Activated CD4-positive, alpha-beta memory T cell treated with anti-CD3 and anti-CD28 coated beads for 36 hours (primary cell): ENCODE data around the gene CCDC82. TPM values are rescaled to one million over a fixed set of nuclear protein-coding genes. Genes with fewer than 3 reads are reported as not detected.

Experiments used
- CTCF ChIA-PET: fragments of 350-600 bp; sonication (Branson Sonifier 250); formaldehyde crosslinking; loops from one replicate; lab custom pipeline; 2021; ENCODE audit warnings: antibody characterized with exemption, inconsistent platforms; lab: Charles Lee
- POLR2A ChIA-PET: fragments of 350-600 bp; sonication (Branson Sonifier 250); formaldehyde crosslinking; loops from one replicate; lab custom pipeline; 2021; ENCODE audit warnings: antibody characterized with exemption; lab: Charles Lee
- DNase-seq: peaks from one replicate; pipeline ENCODE4 v3.0.0-alpha.2; 2020
- H3K27ac Mint-ChIP-seq: one replicate; pipeline ENCODE4 v1.8.0; 2021; ENCODE audit warnings: mixed read lengths
- H3K27me3 Mint-ChIP-seq: one replicate; pipeline ENCODE4 v1.8.0; 2021; ENCODE audit warnings: mixed read lengths
- H3K36me3 Mint-ChIP-seq: one replicate; pipeline ENCODE4 v1.8.0; 2021; ENCODE audit warnings: mixed read lengths
- H3K4me1 Mint-ChIP-seq: one replicate; pipeline ENCODE4 v1.8.0; 2021; ENCODE audit warnings: low read depth, mixed read lengths
- H3K4me3 Mint-ChIP-seq: one replicate; pipeline ENCODE4 v1.8.0; 2021; ENCODE audit warnings: mild to moderate bottlenecking, mixed read lengths
- H3K9me3 Mint-ChIP-seq: one replicate; pipeline ENCODE4 v1.8.0; 2021; ENCODE audit warnings: mixed read lengths
- intact Hi-C: fragments of 100-400 bp; cut with micrococcal nuclease; formaldehyde crosslinking; loops from one replicate; pipeline ENCODE4 v1.15.1; 2023
- total RNA-seq, 2 experiments: library from RNA; stranded (reverse); gene quantifications; one replicate each; pipeline ENCODE4 v1.2.3, GENCODE V29; 2021

CCDC82 gene
- total RNA-seq, 2 experiments from 2014 or later, result 30.6 to 35.3 TPM

DNA sequence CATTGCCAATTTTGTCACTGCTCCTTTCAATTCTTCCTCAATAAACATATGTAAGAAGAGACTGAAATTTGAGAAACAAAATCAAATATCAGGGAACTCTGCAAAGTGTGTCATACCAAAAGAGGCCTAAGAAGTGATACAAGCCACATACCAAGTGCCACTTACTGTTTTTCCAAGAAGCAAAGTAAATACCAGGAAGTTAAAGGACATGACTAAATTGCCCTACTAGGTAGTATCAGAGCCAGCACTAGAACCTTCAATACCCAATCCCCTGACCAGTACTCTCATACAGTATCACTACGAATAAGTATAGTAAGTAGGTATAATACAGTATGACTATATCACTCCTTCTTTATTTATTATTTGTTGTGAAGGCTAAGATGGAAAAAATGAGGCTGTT is 60.3 kb downstream of the CCDC82 start:
- Mint-ChIP-seq H3K4me3 (no peak overlapping the region), H3K27me3 (no peaks in the 10 kb centered on the region), H3K4me1 (peaks cover 78% of the 10 kb centered on the region), H3K9me3 (no peaks in the 10 kb centered on the region), H3K36me3 (peaks cover 22% of the 10 kb centered on the region), H3K27ac (peak overlapping the region; percentile 82)
- POLR2A ChIA-PET, result interaction anchor here (0.6 to 1.5 kb wide), 3 partner anchors 9 to 271 kb away, joined by 3 to 5 read pairs (median 3); no protein-coding TSS in a partner anchor
- intact Hi-C loops, result loop anchor here (1.0 kb wide), 1 partner anchor 9 kb away; no protein-coding TSS in a partner anchor
- DNase-seq, result no peak
- CTCF ChIA-PET, result interaction anchor here (0.9 to 1.7 kb wide), 4 partner anchors 9 to 86 kb away, joined by 3 to 9 read pairs (median 7); partner anchors contain the start of gene MAML2

DNA sequence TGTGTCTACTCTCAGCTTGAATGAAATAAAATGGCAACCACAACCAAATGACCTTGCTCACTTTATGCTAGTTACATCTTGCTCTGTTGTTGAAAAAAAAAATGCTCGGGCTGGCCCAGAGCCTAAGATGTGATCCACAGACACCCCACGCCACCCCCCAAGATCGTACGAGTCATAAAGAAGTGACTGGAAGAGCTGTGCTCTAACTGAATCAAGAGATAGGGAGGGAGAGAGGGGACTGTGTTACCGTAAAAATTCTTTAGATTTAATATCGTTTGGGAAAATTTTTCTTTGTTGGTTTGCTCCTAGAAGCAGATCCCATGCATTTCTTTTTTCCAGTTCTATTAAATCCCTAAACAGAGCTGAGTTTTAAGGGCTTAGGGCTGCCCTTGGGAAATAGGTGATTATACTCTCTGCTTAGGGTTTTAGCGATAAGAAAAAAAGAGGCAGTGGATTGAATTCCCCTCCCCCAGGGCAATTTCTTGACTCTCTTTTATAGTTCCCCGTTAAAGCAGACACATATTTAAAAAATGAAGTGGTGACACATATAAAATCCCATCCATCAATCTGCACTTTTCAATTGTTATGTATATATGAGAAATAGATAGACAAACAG is 61.2 kb downstream of the CCDC82 start:
- Mint-ChIP-seq H3K36me3 (peaks cover 27% of the 10 kb centered on the region), H3K4me1 (peaks cover 78% of the 10 kb centered on the region), H3K4me3 (no peak overlapping the region), H3K27me3 (no peaks in the 10 kb centered on the region), H3K27ac (no peak overlapping the region), H3K9me3 (no peaks in the 10 kb centered on the region)
- POLR2A ChIA-PET, result interaction anchor here (0.6 to 1.4 kb wide), 2 partner anchors 10 to 14 kb away, joined by 3 read pairs; no protein-coding TSS in a partner anchor
- intact Hi-C loops, result loop anchor here (1.0 kb wide), 1 partner anchor 10 kb away; no protein-coding TSS in a partner anchor
- CTCF ChIA-PET, result no interaction called here
- no peak for DNase-seq

DNA sequence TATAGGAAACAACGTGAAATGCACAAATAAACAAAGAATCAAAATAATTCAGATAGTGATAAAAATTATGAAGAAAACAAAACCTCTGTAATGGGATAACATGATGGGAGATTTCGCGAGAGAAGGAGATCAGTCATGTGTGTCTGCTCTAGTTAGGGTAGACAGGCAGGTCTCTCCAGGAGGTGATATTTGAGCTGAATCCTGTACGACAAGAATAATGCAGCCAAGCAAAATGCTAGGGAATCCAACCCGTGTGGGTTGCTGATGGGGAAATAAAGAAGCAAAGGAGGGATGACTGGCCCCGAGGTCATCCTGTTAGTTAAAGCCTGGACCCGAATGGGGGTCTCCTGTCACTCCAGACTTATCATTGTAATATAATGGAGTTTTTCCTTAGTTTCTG is 62.8 kb downstream of the CCDC82 start:
- CTCF ChIA-PET, result no interaction called here
- POLR2A ChIA-PET, result no interaction called here

DNA sequence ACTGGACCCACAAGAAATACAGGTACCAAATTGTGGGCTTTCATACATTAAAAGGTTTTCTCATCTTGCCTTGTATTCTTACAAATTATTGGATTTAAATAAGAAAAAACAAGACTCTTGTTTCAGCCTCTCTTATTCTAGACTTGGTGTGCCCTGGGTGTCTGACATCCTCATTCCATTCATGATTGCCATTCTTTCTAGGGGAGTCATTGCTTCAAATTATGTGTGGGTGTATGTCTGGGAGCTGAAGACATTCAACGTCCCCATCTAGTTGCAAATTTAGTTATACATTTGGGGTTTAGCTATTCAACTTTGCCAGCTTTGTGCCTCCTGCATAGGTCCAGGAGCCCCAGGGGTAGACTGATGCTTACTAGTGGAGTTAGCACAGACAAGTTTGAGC is 64.8 kb downstream of the CCDC82 start:
- no peak for DNase-seq
- Mint-ChIP-seq H3K36me3 (peaks cover 39% of the 10 kb centered on the region), H3K27me3 (no peaks in the 10 kb centered on the region), H3K27ac (no peak overlapping the region), H3K9me3 (no peaks in the 10 kb centered on the region), H3K4me1 (peaks cover 71% of the 10 kb centered on the region), H3K4me3 (no peak overlapping the region)
- intact Hi-C loops, result no loop called here
- ChIA-PET CTCF (interaction anchor here (0.8 kb wide), 1 partner anchor 18 kb away, joined by 3 read pairs; the partner anchor contains the start of gene MAML2), POLR2A (no interaction called here)

More for the DNA sequence above, 62.8 kb downstream of the CCDC82 start:
- intact Hi-C loops, result no loop called here
- H3K27ac Mint-ChIP-seq, result no peak overlapping the region
- peaks cover 32% of the 10 kb centered on the region for H3K36me3 Mint-ChIP-seq
- no peaks in the 10 kb centered on the region for H3K27me3 Mint-ChIP-seq
- no peak overlapping the region for H3K4me3 Mint-ChIP-seq
- H3K4me1 Mint-ChIP-seq, result peaks cover 69% of the 10 kb centered on the region
- no peak for DNase-seq
- H3K9me3 Mint-ChIP-seq, result no peaks in the 10 kb centered on the region

DNA sequence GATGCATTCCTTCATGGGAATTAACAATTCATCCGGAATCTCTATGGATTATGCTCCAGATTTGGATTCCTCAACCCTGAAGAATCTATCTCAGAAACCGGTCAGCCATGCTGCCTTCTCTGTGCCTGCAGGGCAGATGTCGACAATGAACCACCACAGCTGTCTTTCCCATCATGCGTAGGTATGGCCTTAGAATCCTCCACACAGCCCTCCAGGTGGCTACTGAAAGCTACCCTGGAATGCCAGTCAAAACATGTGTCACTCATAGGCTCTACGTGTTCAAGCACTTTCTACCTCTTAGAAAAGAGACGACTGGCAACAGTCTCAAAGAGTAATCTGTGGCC is 66.1 kb downstream of the CCDC82 start:
- Mint-ChIP-seq H3K9me3 (no peaks in the 10 kb centered on the region), H3K36me3 (peaks cover 34% of the 10 kb centered on the region), H3K4me1 (peaks cover 68% of the 10 kb centered on the region), H3K27ac (no peak overlapping the region), H3K27me3 (no peaks in the 10 kb centered on the region), H3K4me3 (no peak overlapping the region)
- POLR2A ChIA-PET, result interaction anchor here (1.3 kb wide), 1 partner anchor 9 kb away, joined by 4 read pairs; no protein-coding TSS in a partner anchor
- CTCF ChIA-PET, result no interaction called here
- intact Hi-C loops, result no loop called here
- no peak for DNase-seq

DNA sequence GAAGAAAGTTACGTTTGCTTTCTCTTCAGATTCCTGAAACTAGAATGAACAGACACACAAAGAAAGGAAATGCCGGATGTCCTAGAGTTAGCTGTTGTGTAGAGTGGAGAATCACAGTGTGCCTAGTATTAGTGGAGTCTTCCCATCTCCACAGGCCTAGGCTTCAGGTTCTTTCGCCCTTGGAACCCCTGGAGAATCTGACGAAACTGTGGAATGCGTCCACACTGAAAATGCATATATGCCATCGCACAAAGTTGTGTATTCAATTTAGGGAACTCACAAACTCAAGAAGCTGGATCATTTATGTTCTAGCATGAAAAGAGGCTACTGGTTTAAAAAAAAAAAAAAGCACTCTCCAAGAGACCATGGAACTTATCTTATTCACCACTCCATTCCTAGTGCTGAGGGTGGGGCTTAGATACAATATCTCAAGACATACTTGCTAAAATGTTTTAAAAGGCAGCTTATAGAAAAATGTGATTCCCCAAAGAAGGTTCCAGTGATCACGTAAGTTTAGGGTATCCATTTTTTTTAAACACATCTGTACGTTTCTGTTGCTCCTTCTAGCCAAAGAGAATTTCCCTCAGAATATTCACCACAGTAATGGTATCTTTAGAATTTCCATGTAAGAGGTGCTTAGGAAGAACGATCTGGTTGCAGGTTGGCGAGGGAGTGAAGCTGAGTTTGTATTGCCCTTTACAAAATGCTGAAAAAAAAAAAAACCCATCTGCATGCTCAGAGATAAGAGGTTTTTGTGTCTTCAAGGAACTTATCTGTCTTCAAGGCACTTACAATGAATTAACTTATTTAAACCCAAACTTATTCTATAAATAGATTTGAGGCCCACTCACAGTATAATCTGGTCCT is 66.7 kb downstream of the CCDC82 start:
- H3K27ac Mint-ChIP-seq, result no peak overlapping the region
- H3K9me3 Mint-ChIP-seq, result no peaks in the 10 kb centered on the region
- no peak for DNase-seq
- POLR2A ChIA-PET, result interaction anchor here (1.3 kb wide), 1 partner anchor 10 kb away, joined by 4 read pairs; no protein-coding TSS in a partner anchor
- no peaks in the 10 kb centered on the region for H3K27me3 Mint-ChIP-seq
- peaks cover 70% of the 10 kb centered on the region for H3K4me1 Mint-ChIP-seq
- H3K36me3 Mint-ChIP-seq, result peaks cover 32% of the 10 kb centered on the region
- H3K4me3 Mint-ChIP-seq, result no peak overlapping the region
- CTCF ChIA-PET, result interaction anchor here (0.5 kb wide), 1 partner anchor 14 kb away, joined by 3 read pairs; no protein-coding TSS in a partner anchor
- intact Hi-C loops, result no loop called here

DNA sequence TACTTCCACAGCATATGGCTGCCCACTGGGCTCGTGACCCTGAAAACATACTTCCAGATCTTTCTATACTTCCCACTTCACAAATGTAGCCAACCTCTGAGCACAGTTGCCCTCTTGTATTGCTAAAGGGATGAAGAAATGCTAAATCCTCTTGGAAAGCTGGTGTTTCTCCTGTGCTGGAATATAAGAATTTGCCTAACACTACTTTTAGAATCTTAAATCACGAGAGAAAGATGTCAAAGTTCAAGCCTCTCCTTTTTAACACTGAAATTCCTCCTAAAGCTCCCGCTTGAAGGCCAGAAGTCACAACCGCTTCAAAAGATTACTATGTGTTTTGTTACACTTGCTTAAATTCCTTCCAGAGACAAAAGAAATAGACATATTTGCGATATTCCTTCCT is 68.6 kb downstream of the CCDC82 start:
- Mint-ChIP-seq H3K9me3 (no peaks in the 10 kb centered on the region), H3K4me3 (no peak overlapping the region), H3K36me3 (peaks cover 42% of the 10 kb centered on the region), H3K27ac (no peak overlapping the region), H3K27me3 (no peaks in the 10 kb centered on the region), H3K4me1 (peaks cover 83% of the 10 kb centered on the region)
- intact Hi-C loops, result no loop called here
- CTCF ChIA-PET, result interaction anchor here (1.1 to 1.2 kb wide), 2 partner anchors 14 to 22 kb away, joined by 3 to 4 read pairs; partner anchors contain the start of gene MAML2
- DNase-seq, result no peak
- POLR2A ChIA-PET, result no interaction called here

DNA sequence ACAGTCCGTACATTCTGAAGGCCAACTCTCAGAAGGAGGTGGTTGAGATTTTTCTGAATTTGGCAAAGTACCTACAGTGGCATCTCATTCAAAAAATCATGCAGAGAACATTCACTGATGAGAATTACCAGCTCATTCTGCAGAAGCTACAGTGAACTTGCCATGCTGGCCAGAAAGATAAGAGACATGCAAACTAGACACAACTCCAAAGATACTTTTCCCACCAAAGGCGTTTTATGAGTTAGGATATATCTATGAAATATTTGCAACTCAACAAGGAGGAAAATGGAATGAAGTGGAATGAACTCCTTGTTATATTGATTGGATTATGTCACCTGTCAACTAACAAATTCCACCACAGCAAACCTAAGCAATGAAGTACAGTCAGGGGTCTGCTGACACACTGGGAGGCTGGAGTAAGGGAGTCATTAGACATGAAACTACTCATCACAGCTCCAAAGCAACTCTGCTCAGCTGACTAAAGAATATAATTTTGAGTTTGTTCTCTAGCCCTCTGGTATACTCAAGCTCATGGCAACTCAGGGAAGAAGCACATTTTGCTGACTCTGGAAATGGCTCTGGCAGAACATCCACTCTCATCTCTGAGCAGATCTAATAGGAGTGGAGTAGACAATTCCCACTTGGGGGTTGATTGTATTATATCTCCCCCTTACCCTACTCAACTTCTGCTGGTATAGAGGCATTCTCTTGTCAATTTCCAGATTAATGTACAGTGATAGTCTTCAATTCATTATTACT is 69.6 kb downstream of the CCDC82 start:
- Mint-ChIP-seq H3K27ac (peak overlapping the region; percentile 4), H3K4me1 (peaks cover 82% of the 10 kb centered on the region), H3K27me3 (no peaks in the 10 kb centered on the region), H3K4me3 (no peak overlapping the region), H3K9me3 (no peaks in the 10 kb centered on the region), H3K36me3 (peaks cover 46% of the 10 kb centered on the region)
- intact Hi-C loops, result no loop called here
- DNase-seq, result peak; percentile 20
- ChIA-PET POLR2A (interaction anchor here (0.6 kb wide), 1 partner anchor 132 kb away, joined by 3 read pairs; no protein-coding TSS in a partner anchor), CTCF (no interaction called here)

DNA sequence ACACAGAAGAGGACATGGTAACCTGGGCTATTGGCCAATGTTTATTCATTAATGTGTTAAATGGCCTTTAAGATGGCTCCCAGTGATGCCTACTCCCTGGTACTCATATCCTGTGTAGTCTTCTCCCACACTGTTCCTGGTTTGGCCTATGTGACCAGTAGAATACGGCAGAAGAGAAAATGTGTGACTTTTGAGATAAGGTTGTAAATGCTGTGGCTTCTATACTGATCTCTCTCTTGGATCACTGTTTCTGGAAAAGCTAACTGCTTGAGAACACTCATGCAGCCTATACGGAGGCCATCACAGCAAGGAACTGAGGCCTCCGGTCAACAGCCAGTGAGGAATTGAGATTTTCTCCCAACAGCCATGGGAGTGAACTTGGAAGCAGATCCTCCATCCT is 70.9 kb downstream of the CCDC82 start:
- intact Hi-C loops, result no loop called here
- H3K27me3 Mint-ChIP-seq, result no peaks in the 10 kb centered on the region
- no peaks in the 10 kb centered on the region for H3K9me3 Mint-ChIP-seq
- ChIA-PET CTCF (interaction anchor here (2.1 kb wide), 1 partner anchor 24 kb away, joined by 5 read pairs; the partner anchor contains the start of gene MAML2), POLR2A (interaction anchor here (0.9 kb wide), 1 partner anchor 23 kb away, joined by 3 read pairs; no protein-coding TSS in a partner anchor)
- peaks cover 86% of the 10 kb centered on the region for H3K4me1 Mint-ChIP-seq
- H3K36me3 Mint-ChIP-seq, result peaks cover 39% of the 10 kb centered on the region
- H3K4me3 Mint-ChIP-seq, result no peak overlapping the region
- DNase-seq, result no peak
- no peak overlapping the region for H3K27ac Mint-ChIP-seq

DNA sequence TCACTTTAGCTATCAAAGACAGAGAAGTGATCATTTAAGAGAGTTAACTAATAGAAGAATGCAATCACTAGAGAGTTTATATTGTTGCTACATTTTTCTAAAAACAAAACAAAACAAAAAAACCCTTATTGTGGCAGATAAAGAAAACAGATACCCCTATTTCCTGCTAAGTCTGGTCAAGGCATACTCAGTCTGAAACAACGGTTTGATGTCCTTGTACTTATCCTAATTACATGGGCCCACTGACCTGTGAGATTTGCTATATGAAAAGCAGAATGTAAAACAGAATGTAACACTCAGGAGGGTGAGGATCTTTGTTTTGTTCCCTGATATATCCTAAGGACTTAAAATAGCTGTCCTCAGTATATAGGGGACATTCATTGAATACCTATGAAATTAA is 71.3 kb downstream of the CCDC82 start:
- intact Hi-C loops, result no loop called here
- Mint-ChIP-seq H3K4me1 (peaks cover 84% of the 10 kb centered on the region), H3K27me3 (no peaks in the 10 kb centered on the region), H3K27ac (no peak overlapping the region), H3K4me3 (no peak overlapping the region), H3K9me3 (no peaks in the 10 kb centered on the region), H3K36me3 (peaks cover 36% of the 10 kb centered on the region)
- ChIA-PET POLR2A (interaction anchor here (0.9 kb wide), 1 partner anchor 23 kb away, joined by 3 read pairs; no protein-coding TSS in a partner anchor), CTCF (interaction anchor here (2.1 kb wide), 1 partner anchor 25 kb away, joined by 5 read pairs; the partner anchor contains the start of gene MAML2)
- no peak for DNase-seq

DNA sequence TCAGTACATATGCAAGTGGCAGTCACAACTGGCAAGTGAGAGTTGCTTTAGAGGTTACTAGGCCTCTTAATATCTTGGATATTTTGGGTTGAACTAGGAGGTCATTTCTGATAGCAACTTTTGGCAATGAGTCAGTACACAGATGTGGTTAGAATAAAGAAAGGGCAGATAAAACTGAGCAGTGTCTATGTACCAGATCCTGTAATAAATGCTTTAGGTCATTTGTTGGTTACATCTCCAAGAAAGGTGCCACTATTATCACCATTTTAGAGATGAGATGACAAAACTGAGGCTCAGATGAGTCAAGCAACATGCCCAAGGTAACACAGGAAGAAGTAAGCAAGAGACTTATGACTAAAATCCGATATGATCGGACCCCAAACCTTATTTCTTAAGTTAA is 71.7 kb downstream of the CCDC82 start:
- intact Hi-C loops, result no loop called here
- Mint-ChIP-seq H3K27me3 (no peaks in the 10 kb centered on the region), H3K27ac (no peak overlapping the region), H3K9me3 (no peaks in the 10 kb centered on the region), H3K4me3 (no peak overlapping the region), H3K36me3 (peaks cover 36% of the 10 kb centered on the region), H3K4me1 (peaks cover 87% of the 10 kb centered on the region)
- no peak for DNase-seq
- POLR2A ChIA-PET, result interaction anchor here (0.9 to 1.6 kb wide), 2 partner anchors 14 to 24 kb away, joined by 3 read pairs; no protein-coding TSS in a partner anchor
- CTCF ChIA-PET, result interaction anchor here (1.0 to 2.1 kb wide), 2 partner anchors 23 to 25 kb away, joined by 3 to 5 read pairs; partner anchors contain the start of gene MAML2
